NCI-H82 treated with DMSO at 0.1 percent for 48 hours (cell line): Measurements from ENCODE around the gene KCNMB2.

Experiments used
- DNase-seq: peaks from one replicate; lab custom pipeline; 2025; ENCODE audit not compliant: unreplicated experiment; lab: John Stamatoyannopoulos, UW

KCNMB2 gene

GRCh38 chr3:178567611-178568010 is 31.4 kb downstream of the KCNMB2 start:
- no peak for DNase-seq

GRCh38 chr3:178568155-178568731 is 32.0 kb downstream of the KCNMB2 start:
- DNase-seq = no peak

- no peak for DNase-seq
These were observed 32.7 kb downstream of the KCNMB2 start for GRCh38 chr3:178568911-178569310.

DNA sequence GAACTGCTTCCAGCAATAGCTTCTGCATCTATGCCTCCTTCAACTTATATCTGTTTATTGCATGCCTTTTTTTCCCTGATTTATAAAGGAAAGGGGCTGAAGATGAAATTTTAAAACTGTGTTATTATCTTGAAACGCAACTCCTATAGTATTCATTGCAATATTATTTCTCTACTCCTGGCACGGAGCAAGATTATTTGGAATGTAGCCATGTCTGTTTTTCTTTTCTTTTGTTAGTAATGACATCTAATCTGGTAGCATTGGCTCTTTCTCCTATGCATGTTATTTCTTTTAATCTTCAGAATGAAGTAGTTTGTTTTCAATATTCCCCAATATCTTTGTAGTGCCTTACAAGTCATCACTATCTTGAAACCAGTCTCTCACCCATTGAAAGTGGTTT is 33.6 kb downstream of the KCNMB2 start:
- DNase-seq = no peak

GRCh38 chr3:178583963-178584575 is 47.8 kb downstream of the KCNMB2 start:
- DNase-seq = no peak

DNA sequence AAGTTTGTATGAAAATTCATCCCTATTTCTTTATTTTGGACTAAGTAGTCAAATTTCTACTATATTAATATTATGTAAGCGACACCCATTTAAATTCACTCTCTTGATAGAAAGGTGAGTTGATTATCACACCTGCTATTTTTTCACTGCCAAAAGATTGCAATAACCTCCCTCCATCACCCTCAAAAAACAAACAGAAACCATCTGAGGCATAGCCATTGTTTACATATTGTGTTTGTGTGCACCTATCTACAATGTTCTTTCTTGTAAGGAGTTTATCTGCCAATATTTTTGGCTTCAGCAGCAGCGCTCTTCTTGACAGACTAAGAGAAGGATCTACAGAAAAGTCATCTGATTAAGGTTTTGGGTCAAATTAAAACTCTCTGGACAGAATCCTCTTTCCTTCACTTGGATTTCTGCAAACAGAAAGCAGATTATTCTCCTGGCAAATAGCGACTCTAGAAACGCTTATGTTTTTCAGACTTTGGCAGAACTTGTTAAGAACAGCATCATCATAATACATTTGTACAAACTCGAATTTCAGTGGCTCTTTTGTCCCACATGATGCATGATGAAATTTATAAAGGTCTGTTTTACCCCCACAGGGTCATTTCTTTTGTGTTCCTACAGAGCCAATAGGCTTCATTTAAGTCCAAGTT is 48.6 kb downstream of the KCNMB2 start:
- DNase-seq = no peak

DNA sequence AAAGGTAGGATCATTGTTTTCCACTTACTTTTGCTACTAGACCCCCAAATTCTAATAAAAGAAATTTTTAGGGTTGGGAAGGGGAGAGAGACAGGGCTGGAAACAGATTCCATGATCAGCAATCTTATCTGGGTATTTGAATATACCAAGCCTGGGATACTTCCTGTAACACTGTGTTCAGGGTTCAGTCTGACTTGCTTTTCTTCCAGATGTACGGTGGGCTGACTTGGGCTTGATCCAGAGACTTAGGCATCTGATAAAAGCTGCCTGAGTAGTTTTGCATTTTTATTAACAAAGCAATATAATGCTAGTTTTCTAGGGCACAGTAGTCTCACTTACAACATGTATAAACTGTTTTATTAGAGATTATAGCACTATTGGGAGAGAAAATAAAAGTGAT is 49.2 kb downstream of the KCNMB2 start:
- no peak for DNase-seq

GRCh38 chr3:178586076-178586475 is 49.8 kb downstream of the KCNMB2 start:
- DNase-seq = no peak

GRCh38 chr3:178588628-178589027 is 52.4 kb downstream of the KCNMB2 start:
- no peak for DNase-seq

GRCh38 chr3:178593786-178594185 is 57.5 kb downstream of the KCNMB2 start:
- DNase-seq = no peak

- DNase-seq = no peak
These were observed 61.1 kb downstream of the KCNMB2 start for GRCh38 chr3:178597371-178597770.

DNA sequence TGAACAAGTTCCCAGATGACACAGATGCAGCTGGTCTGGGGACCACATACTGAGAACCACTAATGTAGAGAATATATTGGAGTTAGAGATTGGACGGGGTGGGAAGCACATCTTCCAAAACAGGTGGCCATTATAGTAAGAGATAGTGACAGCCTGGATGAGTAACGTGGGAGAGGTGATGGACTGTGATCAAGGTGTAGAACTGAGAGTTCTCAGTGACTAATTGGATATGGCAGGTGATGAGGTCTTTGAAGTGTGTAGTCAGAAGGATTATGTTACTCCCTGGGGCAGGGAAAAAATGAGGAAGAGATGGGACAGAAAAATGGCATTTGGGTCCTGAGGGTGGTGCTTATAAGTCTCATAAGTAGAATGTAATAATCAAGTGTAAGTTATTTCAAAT is 66.6 kb downstream of the KCNMB2 start:
- DNase-seq = no peak

GRCh38 chr3:178603735-178604134 is 67.5 kb downstream of the KCNMB2 start:
- no peak for DNase-seq

DNA sequence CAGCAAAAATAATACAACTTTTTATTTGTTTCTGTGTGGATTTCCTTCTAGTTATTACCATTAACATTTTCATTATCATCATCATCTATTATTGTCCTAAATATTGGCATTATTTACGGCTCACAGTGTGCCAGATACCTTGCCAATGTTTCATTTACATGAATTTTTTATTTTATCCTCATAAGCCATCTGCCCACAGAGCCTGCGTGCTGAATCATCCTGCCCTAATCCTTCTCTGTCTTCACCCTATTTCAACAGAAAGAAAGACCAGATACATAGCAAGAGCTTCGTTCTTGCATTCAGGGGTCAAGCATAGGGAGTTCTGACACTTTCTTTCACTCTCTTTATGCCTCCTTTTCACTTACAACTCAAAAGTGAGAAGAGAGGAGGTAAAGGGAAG is 82.0 kb downstream of the KCNMB2 start:
- peak; percentile 40 for DNase-seq

- peak; percentile 73 for DNase-seq
These were observed 82.7 kb downstream of the KCNMB2 start for GRCh38 chr3:178618896-178619295.

DNA sequence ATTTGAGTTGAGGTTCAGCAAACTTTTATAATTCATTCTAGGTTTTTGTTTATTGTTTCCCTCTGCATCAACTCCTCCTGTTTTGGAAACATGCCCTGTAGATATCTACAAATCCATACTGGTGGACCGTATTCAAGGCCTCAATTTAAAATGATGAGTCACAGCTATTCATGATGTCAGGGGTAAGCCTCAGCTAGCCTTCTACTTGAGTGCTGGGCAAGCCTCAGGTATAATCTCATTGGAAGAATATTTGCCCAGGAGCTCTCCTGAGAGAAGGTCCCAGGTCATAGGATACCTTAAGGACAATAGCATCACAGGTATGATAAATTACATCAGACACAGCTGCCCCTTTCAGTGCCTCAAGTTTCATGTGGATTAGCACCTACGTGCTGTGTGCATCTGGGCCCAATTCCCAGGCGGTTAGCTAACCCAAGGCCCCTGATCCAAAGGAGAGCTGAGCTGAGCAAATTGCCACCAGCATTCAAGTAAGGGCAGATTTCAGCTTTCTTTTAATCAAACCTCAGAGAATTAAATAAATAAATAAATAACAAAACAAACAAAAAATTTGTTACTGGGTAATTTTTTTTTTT is 87.5 kb downstream of the KCNMB2 start:
- peak; percentile 34 for DNase-seq

GRCh38 chr3:178624276-178624675 is 88.0 kb downstream of the KCNMB2 start:
- no peak for DNase-seq

DNA sequence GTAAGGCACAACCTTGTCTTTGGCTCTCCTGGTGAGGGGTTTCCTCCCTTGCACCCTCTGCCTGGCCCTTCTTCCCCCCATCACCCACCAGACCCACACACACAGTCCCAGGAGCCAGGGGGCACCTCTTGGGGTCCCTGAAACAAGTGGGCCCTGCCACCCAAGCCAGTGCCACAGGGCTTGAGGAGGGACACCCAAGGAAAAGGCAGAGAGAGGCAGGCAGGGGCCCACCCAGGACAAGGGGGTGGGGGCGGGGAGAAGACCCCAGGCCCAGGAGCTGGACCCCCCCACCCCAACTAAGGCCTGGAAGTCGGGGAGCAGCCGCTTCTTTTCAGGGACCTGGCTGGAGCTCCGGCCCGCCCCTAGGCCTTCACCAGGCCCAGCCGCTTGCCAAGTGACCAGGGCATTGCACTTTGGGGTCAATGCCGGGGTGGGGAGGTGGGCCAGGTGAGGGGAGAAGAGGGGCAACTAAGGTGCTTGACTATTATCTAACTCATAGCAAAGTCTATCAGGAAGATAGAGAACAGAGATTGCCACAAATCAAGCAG is 88.9 kb downstream of the KCNMB2 start:
- no peak for DNase-seq

DNA sequence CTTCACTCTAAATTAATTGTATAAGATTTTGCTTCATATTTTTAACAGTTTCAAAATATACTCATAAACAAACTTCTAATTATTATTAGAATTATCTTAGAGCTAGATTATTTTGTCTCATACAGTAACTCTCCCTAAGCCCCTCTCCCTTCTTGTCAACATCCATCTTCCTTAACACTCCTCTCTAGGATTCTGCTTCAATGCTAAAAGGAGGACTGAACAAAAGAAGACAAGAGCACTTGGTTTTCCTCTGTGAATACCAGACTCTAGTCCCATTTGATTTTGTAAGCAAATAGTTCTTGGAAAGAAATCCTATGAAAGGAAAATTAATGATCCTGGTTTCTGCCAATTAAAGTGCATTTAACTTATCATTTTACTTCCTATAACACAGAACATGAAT is 91.8 kb downstream of the KCNMB2 start:
- no peak for DNase-seq

DNA sequence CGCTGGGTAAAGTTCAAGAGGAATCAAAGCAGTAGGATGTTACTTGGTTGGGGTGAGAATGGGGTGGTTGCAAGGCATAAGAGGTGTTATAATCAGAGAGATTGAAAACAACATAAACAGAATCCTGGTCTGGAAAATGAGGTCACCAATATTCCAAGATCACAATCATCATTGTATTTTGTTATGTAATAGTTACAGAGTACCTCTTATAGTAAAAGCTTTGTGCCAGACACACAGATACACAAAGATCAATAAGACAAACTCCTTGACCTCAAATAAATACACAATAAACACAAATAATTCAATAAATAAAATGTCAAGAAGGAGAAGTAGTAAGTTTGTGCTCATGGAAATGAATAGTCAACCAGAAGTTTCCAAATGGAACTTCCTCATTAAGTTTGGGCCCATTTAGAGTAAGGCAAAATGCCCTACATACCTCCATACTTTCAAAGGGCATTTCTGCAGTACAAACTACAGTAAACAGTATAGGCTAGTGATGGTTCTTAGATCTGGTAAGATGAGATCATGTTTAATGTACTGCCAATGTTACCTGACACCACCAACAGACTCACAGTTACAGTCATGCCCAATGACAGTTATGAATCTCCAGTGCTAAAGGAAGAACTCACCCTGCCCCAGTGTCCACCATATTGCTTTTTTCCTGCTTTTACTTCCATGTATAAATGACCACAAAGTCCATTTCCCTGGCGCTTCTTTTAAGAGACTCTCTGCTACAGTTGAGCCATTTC is 93.4 kb downstream of the KCNMB2 start:
- no peak for DNase-seq

- DNase-seq = no peak
These were observed 95.7 kb downstream of the KCNMB2 start for GRCh38 chr3:178631950-178632349.
